GM23248 (cell line): ENCODE data around the gene OXSR1.

Source experiments
- EZH2 ChIP-seq: fragments of 200-600 bp; sonication (generic); IDR thresholded peaks from 2 replicates; pipeline ENCODE4 v1.6.1; 2018; ENCODE audit warnings: antibody characterized with exemption, mild to moderate bottlenecking; ENCODE audit not compliant: insufficient read depth, poor library complexity, severe bottlenecking
- EZH2phosphoT487 ChIP-seq: fragments of 200-600 bp; sonication (generic); IDR thresholded peaks from 2 replicates; pipeline ENCODE4 v1.6.1; 2018; ENCODE audit warnings: antibody characterized with exemption, moderate library complexity, mild to moderate bottlenecking, low read depth; ENCODE audit not compliant: insufficient read depth

DNA sequence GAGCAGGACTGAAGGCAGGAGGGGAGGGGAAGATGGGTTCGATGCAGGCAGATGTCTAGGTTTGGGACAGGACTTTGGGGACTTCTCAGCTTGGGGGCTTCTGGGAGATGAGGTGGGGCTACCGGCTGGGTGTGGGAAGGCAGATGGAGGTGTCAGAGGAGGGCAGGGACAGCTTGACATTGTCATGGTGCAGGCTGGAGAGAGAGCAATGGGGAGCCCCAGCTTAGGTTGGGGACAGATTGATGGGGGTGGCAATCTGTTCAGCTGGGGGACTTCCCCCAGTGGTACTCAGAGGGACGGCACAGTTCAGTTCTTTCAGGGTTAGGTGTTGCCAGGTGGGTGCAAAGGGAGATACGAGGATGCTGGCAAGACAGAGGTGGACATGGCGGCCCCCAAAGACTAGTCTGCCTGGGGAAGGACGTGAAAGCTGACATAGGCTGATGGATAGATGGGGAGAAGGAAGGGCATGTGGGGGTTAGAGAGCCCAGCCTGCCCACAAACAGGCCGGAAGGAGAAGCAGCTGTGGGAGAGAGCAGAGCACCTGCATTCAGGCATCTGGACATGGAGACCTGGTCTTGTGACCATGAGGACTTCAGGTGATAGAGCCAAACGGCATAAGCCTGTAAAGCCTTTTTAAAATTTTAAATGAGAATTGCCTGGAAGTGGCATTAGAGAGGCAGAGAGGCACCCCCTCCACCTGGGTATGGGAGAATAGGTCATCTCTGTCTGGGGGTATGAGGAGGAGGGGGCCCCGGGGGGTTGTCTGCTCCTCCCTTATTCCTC, 49.5 kb upstream of the OXSR1 start:
- no peak for TF ChIP-seq EZH2phosphoT487
- no peak for TF ChIP-seq EZH2
